HG02763 (cell line): ENCODE results near the gene ZNF467.

Experiments
- ATAC-seq: cut with Tn5 transposase; IDR thresholded peaks from one replicate; pipeline ENCODE4 v1.9.1; 2021; ENCODE audit warnings: mild to moderate bottlenecking, moderate library complexity; ENCODE audit not compliant: unreplicated experiment

The ZNF467 gene

GRCh38 chr7:149751043-149751775, 22.2 kb downstream of the ZNF467 start:
- ATAC-seq, result no peak

- no peak for ATAC-seq
These were observed 23.1 kb downstream of the ZNF467 start for GRCh38 chr7:149750122-149750845.

- no peak for ATAC-seq
These were observed 25.1 kb downstream of the ZNF467 start for GRCh38 chr7:149748076-149748874.

GRCh38 chr7:149743476-149744255, 29.7 kb downstream of the ZNF467 start:
- no peak for ATAC-seq

GRCh38 chr7:149742075-149742701, 31.2 kb downstream of the ZNF467 start:
- no peak for ATAC-seq

GRCh38 chr7:149741629-149742028, 31.8 kb downstream of the ZNF467 start:
- ATAC-seq, result no peak

- no peak for ATAC-seq
These were observed 36.7 kb downstream of the ZNF467 start for GRCh38 chr7:149736478-149737360.

- no peak for ATAC-seq
These were observed 37.5 kb downstream of the ZNF467 start for GRCh38 chr7:149735779-149736477.

- ATAC-seq, result no peak
These were observed 38.2 kb downstream of the ZNF467 start for GRCh38 chr7:149735181-149735602.

GRCh38 chr7:149734791-149735075, 38.7 kb downstream of the ZNF467 start:
- ATAC-seq, result no peak

GRCh38 chr7:149733924-149734790, 39.2 kb downstream of the ZNF467 start:
- ATAC-seq, result no peak

GRCh38 chr7:149733131-149733923, 40.1 kb downstream of the ZNF467 start:
- ATAC-seq, result no peak

GRCh38 chr7:149732611-149733010, 40.8 kb downstream of the ZNF467 start:
- ATAC-seq, result no peak

- no peak for ATAC-seq
These were observed 41.3 kb downstream of the ZNF467 start for GRCh38 chr7:149732111-149732561.

GRCh38 chr7:149731207-149731955, 42.0 kb downstream of the ZNF467 start:
- ATAC-seq, result no peak
